Pancreas (tissue), 10 donors: ENCODE results near the gene SPINT2. TPM values are rescaled to one million over a fixed set of nuclear protein-coding genes. Genes with fewer than 3 reads are reported as not detected.

Experiments used
- ATAC-seq, 4 donors: fragments of 200-7000 bp; cut with Tn5 transposase; one replicate each; pipeline versions ENCODE4 v1.8.0 to v1.9.1; 2020; ENCODE audit warnings: mild to moderate bottlenecking in 4 of 4, moderate library complexity in 4 of 4
- DNase-seq, 6 donors: peaks; one replicate each; pipeline ENCODE4 v3.0.0-alpha.2; 2020
- FAIRE-seq: peaks from 2 replicates; lab custom pipeline; 2012; peaks lifted over from hg19 to GRCh38; lab: Jason Lieb, UNC
- H3K27ac ChIP-seq, 4 donors: fragments of 200-600 bp; sonication (generic); 1 replicate in 3 of 4; 2 replicates in 1 of 4; pipeline versions ENCODE4 v1.5.0 to v1.8.0; 2020
- H3K27me3 ChIP-seq, 4 donors: fragments of 200-600 bp; one replicate each; pipeline ENCODE4 v1.8.0; 2021
- H3K36me3 ChIP-seq, 3 donors: fragments of 200-600 bp; sonication (generic) in 1 of 3; one replicate each; pipeline versions ENCODE4 v1.5.0 to v1.8.0; 2020 to 2021
- H3K4me1 ChIP-seq, 3 donors: fragments of 200-600 bp; one replicate each; pipeline ENCODE4 v1.8.0; 2021
- H3K4me3 ChIP-seq, 4 donors: fragments of 200-600 bp; sonication (generic) in 2 of 4; one replicate each; pipeline versions ENCODE4 v1.5.0 to v1.8.0; 2020 to 2021
- H3K9me3 ChIP-seq, 4 donors: fragments of 200-600 bp; one replicate each; pipeline ENCODE4 v1.8.0; 2021
- whole genome bisulfite sequencing, 2 donors: extraction: QIAGEN DNeasy Blood & Tissue Kit; methylation state at CpG; one replicate each; pipeline ENCODE4 v1.1.7; 2013; 5-methylcytosine and 5-hydroxymethylcytosine counted together
- intact Hi-C, 3 donors: fragments of 100-400 bp; cut with DNase I; formaldehyde crosslinking; loops; one replicate each; pipeline versions ENCODE4 v1.11.1 to v1.14.2; 2022
- polyA plus RNA-seq, 2 donors: library from polyadenylated mRNA; stranded (reverse); fragments of 200-250 nt; gene quantifications; one replicate each; pipeline ENCODE4 v1.2.3, GENCODE V29; 2013
- total RNA-seq, 6 donors: library from RNA; stranded (reverse); fragmentation: NEBNext Ultra II Directional in 4 of 6; extraction: Animal tissue kit (Norgen Biotek cat#: 25700) in 4 of 6; gene quantifications; one replicate each; pipeline versions ENCODE4 v1.2.1 to v1.2.4, GENCODE V29; 2021 to 2023
- TF ChIP-seq, protein P1 (sequence below), 4 donors: fragments of 200-600 bp; sonication (generic) in 3 of 4; IDR thresholded peaks; one replicate each; pipeline versions ENCODE4 v1.5.0 to v1.8.0; 2021; ENCODE audit warnings: antibody characterized with exemption in 4 of 4
- donor health status: healthy with polysubstance abuse.
- donor health status: DM: no; HTN: no; CAD: no; lungs with moderate emphysema.
- donor health status: DM: no; HTN: no; CAD: no.
- donor health status: control.
- donor health status: control.
- donor health status: Bipolar disorder and iron deficiency.
- donor health status: DM: yes; HTN: yes; CAD: no.
- donor health status: DM: no; HTN: no; CAD: no.
- donor health status: DM: no; HTN: no; CAD: no.
- donor health status: DM: yes; HTN: yes; CAD: no.

The SPINT2 gene
- total and polyA plus RNA-seq, 8 donors: 121 to 337 (median 171) TPM

DNA sequence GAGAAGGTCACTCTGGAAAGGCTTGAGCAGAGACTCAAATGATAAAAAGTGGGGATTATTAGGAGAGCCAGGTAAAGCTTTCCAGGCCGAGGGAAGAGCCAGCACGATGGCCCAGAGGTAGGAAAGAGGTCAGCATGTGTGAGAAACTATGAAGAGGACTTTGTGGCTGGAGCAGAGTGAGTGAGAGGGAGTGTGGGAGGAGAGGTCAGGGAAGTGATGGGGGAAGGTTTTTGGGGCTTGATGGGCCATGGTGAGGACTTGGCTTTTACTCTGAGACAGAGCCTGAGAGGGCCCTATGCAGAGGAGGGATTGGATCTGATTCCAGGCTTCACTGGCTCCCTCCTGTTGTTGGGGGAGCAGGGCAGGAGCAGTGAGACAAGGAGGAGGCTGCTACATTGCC lies 76.6 kb downstream of the SPINT2 start:
- no peaks in the 10 kb centered on the region for H3K27me3 ChIP-seq
- TF ChIP-seq, protein P1, sequence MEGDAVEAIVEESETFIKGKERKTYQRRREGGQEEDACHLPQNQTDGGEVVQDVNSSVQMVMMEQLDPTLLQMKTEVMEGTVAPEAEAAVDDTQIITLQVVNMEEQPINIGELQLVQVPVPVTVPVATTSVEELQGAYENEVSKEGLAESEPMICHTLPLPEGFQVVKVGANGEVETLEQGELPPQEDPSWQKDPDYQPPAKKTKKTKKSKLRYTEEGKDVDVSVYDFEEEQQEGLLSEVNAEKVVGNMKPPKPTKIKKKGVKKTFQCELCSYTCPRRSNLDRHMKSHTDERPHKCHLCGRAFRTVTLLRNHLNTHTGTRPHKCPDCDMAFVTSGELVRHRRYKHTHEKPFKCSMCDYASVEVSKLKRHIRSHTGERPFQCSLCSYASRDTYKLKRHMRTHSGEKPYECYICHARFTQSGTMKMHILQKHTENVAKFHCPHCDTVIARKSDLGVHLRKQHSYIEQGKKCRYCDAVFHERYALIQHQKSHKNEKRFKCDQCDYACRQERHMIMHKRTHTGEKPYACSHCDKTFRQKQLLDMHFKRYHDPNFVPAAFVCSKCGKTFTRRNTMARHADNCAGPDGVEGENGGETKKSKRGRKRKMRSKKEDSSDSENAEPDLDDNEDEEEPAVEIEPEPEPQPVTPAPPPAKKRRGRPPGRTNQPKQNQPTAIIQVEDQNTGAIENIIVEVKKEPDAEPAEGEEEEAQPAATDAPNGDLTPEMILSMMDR (IDR thresholded peaks at IDR 0.05): no peak
- H3K9me3 ChIP-seq: no peaks in the 10 kb centered on the region
- DNase-seq (no peak), FAIRE-seq (no peak), ATAC-seq (no peak)
- intact Hi-C loops: no loop called here
- no peaks in the 10 kb centered on the region for H3K36me3 ChIP-seq
- WGBS, 2 donors: 87 to 94% methylated on average over 2 of the region's 2 CpGs
- H3K27ac ChIP-seq: no peak overlapping the region
- H3K4me1 ChIP-seq: no peaks in the 10 kb centered on the region
- no peak overlapping the region for H3K4me3 ChIP-seq

Other genes with a start within 250 kb of the SPINT2 start
- gene DPF1, start 40.4 kb upstream of the SPINT2 start, total RNA-seq: under 1 TPM in 1 of 6 donors, not detected in 5; 0.37 TPM
- under 1 TPM; 0.19 to 0.26 TPM for gene DPF1, start 40.4 kb upstream of the SPINT2 start, polyA plus RNA-seq
- 10 to 100 TPM in 1 of 6 donors, 1 to 10 TPM in 5; 6.9 to 15.2 (median 8.1) TPM for gene PPP1R14A, start 8.2 kb upstream of the SPINT2 start, total RNA-seq
- gene PPP1R14A, start 8.2 kb upstream of the SPINT2 start, polyA plus RNA-seq: 10 to 100 TPM; 31.4 to 42.8 TPM
- gene C19orf33, start 39.7 kb downstream of the SPINT2 start, total RNA-seq: 1 to 10 TPM in 5 of 6 donors, under 1 TPM in 1; 0.59 to 6.7 (median 3.0) TPM
- gene C19orf33, start 39.7 kb downstream of the SPINT2 start, polyA plus RNA-seq: 10 to 100 TPM; 13.1 to 19.4 TPM
- gene YIF1B, start 51.4 kb downstream of the SPINT2 start, total RNA-seq: 10 to 100 TPM in 3 of 6 donors, 1 to 10 TPM in 3; 6.9 to 18.2 (median 11.3) TPM
- gene YIF1B, start 51.4 kb downstream of the SPINT2 start, polyA plus RNA-seq: 10 to 100 TPM; 30.9 to 32.3 TPM
- 1 to 10 TPM; 5.0 to 8.7 (median 6.5) TPM for gene KCNK6, start 55.3 kb downstream of the SPINT2 start, total RNA-seq
- gene KCNK6, start 55.3 kb downstream of the SPINT2 start, polyA plus RNA-seq: 1 to 10 TPM; 3.9 to 9.5 TPM
- gene CATSPERG, start 71.3 kb downstream of the SPINT2 start, total RNA-seq: 1 to 10 TPM; 1.0 to 4.7 (median 2.8) TPM
- gene CATSPERG, start 71.3 kb downstream of the SPINT2 start, polyA plus RNA-seq: 1 to 10 TPM; 3.1 to 6.9 TPM
- gene PSMD8, start 110.0 kb downstream of the SPINT2 start, total RNA-seq: 10 to 100 TPM; 45.0 to 71.3 (median 58.7) TPM
- 10 to 100 TPM; 25.3 to 76.0 TPM for gene PSMD8, start 110.0 kb downstream of the SPINT2 start, polyA plus RNA-seq
- gene GGN, start 123.5 kb downstream of the SPINT2 start, total RNA-seq: under 1 TPM in 4 of 6 donors, not detected in 2; 0.23 to 0.44 (median 0.26) TPM
- 1 to 10 TPM in 1 of 2 donors, under 1 TPM in 1; 0.30 to 2.2 TPM for gene GGN, start 123.5 kb downstream of the SPINT2 start, polyA plus RNA-seq
- gene SPRED3, start 124.1 kb downstream of the SPINT2 start, total RNA-seq: 1 to 10 TPM in 3 of 6 donors, under 1 TPM in 3; 0.37 to 3.1 (median 0.96) TPM
- 1 to 10 TPM in 1 of 2 donors, under 1 TPM in 1; 0.80 to 5.2 TPM for gene SPRED3, start 124.1 kb downstream of the SPINT2 start, polyA plus RNA-seq
- 10 to 100 TPM; 11.3 to 18.9 (median 15.5) TPM for gene FAM98C, start 138.5 kb downstream of the SPINT2 start, total RNA-seq
- gene FAM98C, start 138.5 kb downstream of the SPINT2 start, polyA plus RNA-seq: 10 to 100 TPM; 20.6 to 26.7 TPM
- gene RASGRP4, start 161.6 kb downstream of the SPINT2 start, total RNA-seq: 1 to 10 TPM in 2 of 6 donors, under 1 TPM in 4; 0.20 to 1.3 (median 0.48) TPM
- gene RASGRP4, start 161.6 kb downstream of the SPINT2 start, polyA plus RNA-seq: under 1 TPM; 0.40 to 0.53 TPM
- 1 to 10 TPM in 1 of 6 donors, under 1 TPM in 5; 0.19 to 1.0 (median 0.37) TPM for gene RYR1, start 169.1 kb downstream of the SPINT2 start, total RNA-seq
- gene RYR1, start 169.1 kb downstream of the SPINT2 start, polyA plus RNA-seq: 1 to 10 TPM in 1 of 2 donors, under 1 TPM in 1; 0.68 to 1.4 TPM